ENCODE data around the gene DCANP1. TPM values are rescaled to one million over a fixed set of nuclear protein-coding genes. Genes with fewer than 3 reads are reported as not detected.

The DCANP1 gene
- total RNA-seq, 1 experiment from 2014 or later, result not detected

- DNase-seq (ENCODE audit: low read depth), result no peak
Observed at GRCh38 chr5:135480511-135480910, 33.4 kb upstream of the DCANP1 start.

DNA sequence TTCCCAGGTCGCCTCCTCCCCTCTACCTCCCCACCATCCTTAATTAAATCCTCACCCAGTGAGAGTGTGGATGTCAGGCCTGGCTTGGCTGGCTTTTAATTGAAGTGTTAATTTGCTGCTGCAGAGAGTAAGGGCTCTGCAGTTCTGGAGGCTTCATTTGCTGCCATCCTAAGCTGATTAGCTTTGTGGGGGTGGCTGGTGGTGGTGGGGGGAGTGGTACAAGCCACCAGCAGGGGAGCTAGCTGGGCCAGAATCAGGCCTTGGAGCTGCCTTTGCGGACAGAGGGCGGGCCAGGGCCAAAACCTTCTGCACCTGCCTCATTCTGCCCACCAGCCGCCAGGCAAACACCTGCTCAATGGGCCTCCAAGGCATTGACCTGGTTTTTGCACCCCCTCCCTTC lies 31.8 kb upstream of the DCANP1 start:
- no peak for DNase-seq (ENCODE audit: low read depth)

GRCh38 chr5:135477613-135478066 lies 30.5 kb upstream of the DCANP1 start:
- DNase-seq (ENCODE audit: low read depth), result no peak

DNA sequence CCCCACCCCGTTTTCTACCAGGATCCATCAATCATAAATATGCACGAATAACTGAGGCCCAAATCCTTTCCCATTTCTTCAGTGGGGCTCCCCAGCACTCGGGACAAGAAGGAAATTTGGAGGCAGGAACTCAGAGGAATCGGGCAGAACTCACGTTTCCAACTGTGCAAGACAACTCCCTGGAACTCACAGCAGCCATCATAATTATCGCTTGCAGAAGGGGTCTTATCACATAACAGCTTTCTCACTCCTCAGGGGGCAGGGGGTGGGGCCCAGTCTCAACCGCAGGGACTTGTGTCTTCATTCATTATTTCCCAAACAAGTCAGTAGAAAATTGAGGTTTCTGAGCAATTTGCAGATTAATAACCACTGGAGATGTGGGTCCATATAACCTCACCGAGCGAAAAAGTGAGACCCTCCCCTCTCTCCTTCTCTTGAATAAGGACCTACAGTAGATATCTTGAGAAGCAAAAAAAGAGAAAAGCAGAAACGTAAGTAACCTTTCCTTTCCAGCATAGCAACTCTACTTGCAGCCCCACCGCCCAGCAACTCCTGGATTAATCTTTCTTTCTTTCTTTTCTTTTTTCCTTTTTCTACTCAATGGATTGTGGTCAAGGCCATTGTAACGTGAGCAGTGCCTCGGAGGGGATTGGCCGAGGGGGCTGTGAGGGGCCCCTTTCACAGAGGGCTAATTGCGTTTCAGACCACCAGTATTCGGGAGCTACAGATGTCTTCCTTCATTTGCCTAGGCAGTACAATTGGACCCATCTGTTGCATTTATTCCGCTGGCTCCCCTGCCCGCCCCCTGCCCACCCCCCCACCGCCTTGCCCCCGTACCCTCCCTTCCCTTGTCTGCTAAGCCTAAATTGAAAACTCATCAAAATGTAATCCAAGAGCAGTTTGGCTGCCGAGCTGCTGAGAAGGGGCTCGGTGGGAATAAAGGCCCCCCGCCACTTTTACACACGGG lies 29.8 kb upstream of the DCANP1 start:
- DNase-seq (ENCODE audit: low read depth), result no peak

DNA sequence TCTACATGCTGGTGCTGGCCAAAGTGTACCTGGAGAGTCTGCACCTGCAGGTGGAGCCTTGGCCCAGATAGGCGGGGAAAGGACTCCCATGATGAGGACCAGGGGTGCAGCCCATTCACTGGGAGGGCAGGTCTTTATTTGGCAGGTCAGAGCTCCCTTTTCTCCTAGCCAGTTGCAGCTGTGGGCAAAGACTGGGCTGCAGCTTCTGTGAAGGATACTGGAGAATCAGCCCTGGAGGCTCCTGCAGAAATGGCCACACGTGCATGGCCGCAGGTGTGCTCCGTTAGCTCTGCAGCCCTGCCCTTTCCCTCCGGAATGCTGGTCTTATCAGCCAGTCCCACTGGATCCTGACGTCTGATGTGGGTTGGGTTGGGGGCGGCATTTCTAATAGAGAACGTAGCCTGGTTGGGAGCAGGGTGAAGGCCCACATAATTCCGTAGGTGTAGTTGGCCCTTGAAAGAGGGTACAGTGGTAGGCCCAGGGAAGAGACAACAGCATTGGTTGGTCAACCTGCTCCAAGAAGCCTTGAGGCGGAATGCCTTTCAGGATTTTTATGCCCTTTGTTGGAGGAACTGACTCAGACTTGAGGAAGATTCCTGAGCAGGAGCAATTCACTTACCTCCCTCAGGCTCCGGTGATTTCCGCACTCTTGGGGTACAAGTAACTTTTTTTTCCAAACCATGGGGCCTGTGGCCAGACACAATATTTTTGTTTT lies 27.0 kb upstream of the DCANP1 start:
- DNase-seq (ENCODE audit: low read depth), result no peak

- no peak for DNase-seq (ENCODE audit: low read depth)
Observed at GRCh38 chr5:135472141-135472540, 25.0 kb upstream of the DCANP1 start.

- DNase-seq (ENCODE audit: low read depth), result no peak
Observed at GRCh38 chr5:135471726-135472125, 24.6 kb upstream of the DCANP1 start.

GRCh38 chr5:135469911-135470310 lies 22.8 kb upstream of the DCANP1 start:
- DNase-seq (ENCODE audit: low read depth), result no peak

DNA sequence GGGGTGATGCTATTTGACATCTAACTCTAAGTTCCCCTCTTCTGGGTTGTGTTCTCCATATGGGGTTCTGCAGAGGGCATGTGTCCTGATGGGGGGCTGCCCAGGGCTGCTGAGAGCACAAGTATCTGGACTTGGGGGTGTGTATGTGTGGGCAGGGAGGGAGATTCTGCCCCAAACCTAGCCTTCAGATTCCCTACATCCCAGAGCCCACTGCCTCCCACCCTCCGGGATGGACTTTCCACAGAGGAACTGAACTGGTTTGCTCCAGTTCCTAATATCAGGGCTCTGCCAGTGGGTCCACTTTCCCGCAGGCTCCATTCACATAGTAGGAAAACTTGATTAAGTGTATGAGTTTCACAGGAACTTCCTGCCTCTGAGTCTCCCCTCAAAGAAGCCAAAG lies 21.4 kb upstream of the DCANP1 start:
- no peak for DNase-seq (ENCODE audit: low read depth)

GRCh38 chr5:135467871-135468485 lies 20.8 kb upstream of the DCANP1 start:
- no peak for DNase-seq (ENCODE audit: low read depth)

DNA sequence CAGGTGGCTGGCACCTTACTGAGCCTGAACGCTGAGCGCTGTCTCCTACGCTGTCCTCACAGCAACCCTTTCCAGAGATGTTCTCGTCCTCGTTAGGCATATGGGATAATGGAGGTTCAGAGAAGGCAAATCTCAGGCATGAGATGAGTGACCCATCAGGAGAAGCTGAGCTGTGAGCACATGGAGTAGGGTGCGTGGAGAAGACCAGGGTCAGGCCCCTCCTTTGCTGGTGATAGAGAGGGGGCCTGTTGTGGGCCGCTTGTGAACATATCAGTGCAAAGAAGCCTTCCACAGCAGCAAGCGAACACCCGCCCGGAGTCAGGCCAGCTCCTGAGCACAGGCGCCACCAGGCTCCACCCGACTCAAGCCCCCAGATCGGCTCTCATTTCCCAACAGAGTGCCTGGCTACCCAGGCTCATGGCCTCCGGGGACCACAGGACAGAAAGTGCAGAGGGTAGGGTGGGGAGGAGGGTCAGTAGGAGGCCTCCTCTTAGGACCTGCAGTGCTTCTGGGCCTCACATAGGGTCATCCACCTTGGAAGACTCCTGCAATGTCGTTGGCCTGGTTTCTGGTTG lies 20.0 kb upstream of the DCANP1 start:
- no peak for DNase-seq (ENCODE audit: low read depth)

DNA sequence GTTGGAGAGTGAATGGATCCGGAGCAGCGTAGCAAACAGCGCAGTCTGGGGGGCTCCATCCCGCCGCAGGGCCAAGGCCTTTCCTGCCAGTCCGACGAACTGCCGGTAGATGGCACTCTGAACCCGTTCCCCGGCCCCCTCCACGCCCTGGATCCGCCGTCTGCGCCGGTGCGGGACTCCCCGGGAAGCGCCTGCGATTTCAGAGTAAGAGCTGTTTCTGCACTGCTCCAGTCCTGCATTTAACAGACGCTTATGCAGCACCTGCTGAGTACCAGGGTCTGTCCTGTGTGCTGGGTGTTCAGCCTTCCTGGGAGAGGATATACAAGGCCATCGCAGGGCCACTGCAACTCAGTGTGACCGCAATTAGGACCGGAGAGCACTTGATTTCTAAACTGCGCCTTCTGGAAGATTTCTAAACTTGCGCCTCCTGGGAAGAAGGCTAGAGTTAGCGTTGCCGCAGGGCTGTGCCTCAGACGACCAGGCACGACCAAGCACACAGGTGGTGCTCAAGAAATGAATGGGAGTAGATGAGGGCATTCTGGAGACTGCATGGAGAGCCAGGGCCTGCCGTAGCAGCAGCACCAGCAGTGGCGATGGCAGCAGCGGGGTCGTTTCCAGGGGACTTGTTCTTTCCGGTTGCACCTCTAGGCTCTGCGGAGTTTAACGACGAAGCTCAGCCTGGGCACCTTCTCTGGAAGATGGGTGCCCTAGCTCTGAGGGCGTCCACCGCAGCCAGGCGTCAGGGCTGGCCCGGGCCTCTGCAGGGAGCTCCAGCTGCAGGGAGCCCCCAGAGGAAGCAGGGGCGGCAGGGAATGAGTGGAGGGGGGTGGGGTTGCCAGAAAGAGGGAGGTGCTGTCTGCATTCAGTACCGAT lies 19.3 kb upstream of the DCANP1 start:
- DNase-seq (ENCODE audit: low read depth), result peak; percentile 81

DNA sequence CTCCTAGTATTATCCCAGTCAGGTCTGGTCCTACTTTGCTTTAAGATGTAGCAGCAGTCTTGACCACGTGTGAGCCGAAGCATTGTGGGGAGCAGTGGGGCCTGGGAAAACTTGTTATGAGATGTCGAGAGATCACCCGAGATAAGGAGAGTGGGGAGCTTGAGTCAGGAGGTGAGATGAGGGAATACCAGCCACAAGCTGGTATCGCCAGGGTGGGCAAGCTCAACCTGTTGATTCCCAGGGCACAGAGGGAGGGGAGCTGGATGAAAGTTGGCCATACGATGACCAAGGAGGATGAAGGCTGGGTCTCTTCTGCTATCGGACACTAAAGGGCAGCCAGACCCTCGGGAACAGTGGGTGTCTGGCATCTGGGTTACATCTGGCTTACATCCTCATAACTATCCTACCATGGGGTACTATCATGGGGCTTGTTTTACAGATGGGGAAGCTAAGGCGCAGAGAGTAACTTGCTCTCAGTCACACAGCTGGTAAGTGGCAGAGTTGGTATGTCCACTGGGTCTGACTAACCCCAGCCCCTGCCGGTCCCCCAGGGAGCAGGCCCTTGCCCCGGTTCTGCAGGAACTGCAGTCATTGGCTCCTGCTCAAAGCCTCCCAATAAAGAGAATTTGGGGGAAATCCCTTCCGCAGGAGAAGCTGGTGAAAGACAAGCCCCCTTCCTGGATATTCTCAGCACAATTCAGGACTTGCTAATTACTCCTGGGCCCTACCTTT lies 18.4 kb upstream of the DCANP1 start:
- no peak for DNase-seq (ENCODE audit: low read depth)

DNA sequence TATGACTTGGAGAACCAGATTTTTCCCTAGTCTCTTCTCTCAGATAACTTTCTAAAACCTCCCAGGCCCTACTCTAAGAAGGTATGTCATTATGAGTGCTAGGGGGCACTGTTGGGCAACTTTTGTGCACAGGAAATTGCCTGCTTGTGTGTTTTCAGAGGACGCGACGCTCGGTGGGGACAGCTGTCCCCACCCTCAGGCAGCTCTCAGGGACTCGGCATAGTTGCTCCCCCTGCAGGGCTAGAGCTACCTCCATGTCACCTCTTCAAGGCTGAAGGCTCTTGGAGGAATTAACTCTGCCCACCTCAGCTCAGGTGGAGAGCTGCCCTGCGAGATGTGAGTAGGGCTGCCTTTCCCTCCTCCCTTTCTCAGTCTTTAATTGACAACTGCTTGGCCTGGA lies 15.2 kb upstream of the DCANP1 start:
- peak; percentile 73 for DNase-seq (ENCODE audit: low read depth)

GRCh38 chr5:135461481-135462151 lies 14.5 kb upstream of the DCANP1 start:
- DNase-seq (ENCODE audit: low read depth), result no peak

DNA sequence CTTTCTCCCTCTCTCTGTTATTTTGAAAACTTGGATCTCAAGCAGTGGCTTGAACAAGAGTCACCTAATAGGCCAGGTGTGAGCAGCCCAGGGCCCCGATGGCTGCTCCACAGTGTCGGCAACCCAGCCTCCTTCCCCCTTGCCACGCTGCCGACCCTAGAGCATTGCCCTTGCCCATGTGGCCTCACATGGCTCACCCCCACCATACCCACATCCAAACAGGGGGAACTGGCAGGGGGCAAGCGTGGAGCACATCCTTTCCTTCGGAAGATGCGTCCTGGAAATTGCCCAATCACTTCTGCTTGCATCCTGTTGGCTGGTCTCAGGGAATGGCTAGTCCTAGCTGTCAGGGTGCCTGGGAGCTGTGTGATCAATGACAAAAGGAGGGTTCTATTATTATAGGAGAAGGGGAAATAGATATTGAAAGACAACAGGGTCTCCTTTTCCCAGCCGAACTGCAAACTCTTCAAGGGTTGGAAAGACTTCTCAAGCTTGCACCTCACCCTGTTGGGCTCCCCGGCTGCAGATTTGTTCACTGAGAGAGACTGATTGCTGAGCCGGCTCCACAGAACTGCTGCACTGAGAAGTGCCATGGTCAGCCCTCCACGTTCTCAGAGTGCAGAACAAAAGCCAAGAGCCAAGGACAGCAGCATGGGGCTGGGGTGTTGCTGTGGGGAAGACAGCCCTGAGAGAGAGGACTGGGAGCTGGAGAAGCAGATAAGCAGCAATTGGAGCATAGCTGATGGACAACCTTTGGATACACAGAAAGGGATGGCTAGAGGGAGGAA lies 13.3 kb upstream of the DCANP1 start:
- no peak for DNase-seq (ENCODE audit: low read depth)

- peak; percentile 55 for DNase-seq (ENCODE audit: low read depth)
Observed at GRCh38 chr5:135458921-135459331, 11.8 kb upstream of the DCANP1 start.

DNA sequence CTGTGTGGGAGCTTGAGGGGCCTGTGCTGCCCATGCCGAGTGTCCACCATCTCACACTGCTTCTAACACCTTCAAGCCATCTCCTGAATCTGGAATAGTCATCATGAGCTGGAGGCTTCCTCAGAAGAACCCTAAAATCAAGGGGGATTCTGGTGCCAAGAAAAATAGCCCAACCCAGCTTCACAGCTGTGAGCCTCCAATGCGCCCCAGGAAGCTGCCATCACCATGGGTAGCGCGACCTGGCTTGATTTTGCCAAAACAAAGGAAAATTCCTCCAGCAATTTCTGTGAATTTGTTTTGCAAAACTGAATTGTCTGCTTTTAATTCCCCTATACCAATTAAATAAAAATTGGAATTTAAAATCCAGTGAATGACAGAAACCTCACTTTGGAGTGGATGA lies 11.2 kb upstream of the DCANP1 start:
- DNase-seq (ENCODE audit: low read depth), result no peak

Data from Daoy (cell line).